Panc1 (cell line): ENCODE data around the gene RNU5D-1. TPM values are rescaled to one million over a fixed set of nuclear protein-coding genes. Genes with fewer than 3 reads are reported as not detected.
A peak's percentile ranks its signal among the peaks of the same experiment; 100 is the strongest.

Source experiments
- ATAC-seq: fragments of 200-7000 bp; cut with Tn5 transposase; 2 replicates; pipeline ENCODE4 v1.9.1; 2020; ENCODE audit warnings: mild to moderate bottlenecking, moderate library complexity
- BruUV-seq: library from RNA; stranded (reverse); fragments of 400-500 nt; replicated peaks from 2 replicates; lab custom pipeline; 2021; lab: Mats Ljungman, UMichigan
- CTCF ChIA-PET: fragments of 300-600 bp; sonication (Branson Sonifier 250); formaldehyde crosslinking; loops from one replicate; lab custom pipeline; 2022; ENCODE audit warnings: antibody characterized with exemption; lab: Charles Lee
- POLR2A ChIA-PET: fragments of 300-600 bp; sonication (Branson Sonifier 250); formaldehyde crosslinking; loops from one replicate; lab custom pipeline; 2022; ENCODE audit warnings: antibody characterized with exemption; lab: Charles Lee
- DNase-seq: peaks from one replicate; pipeline ENCODE4 v3.0.0-alpha.2; 2010; ENCODE audit warnings: low read depth, low spot score
- H3K27ac ChIP-seq: 2 replicates; pipeline ENCODE4 v1.5.1; 2011; ENCODE audit warnings: mild to moderate bottlenecking, low read length, inconsistent platforms
- H3K27me3 ChIP-seq: fragments of 200-500 bp; sonication (Bioruptor generic); 2 replicates; pipeline ENCODE4 v1.6.0; 2014; ENCODE audit warnings: low read length, inconsistent platforms; ENCODE audit not compliant: control insufficient read depth, insufficient read depth
- H3K36me3 ChIP-seq: fragments of 200-500 bp; sonication (Bioruptor generic); 2 replicates; pipeline ENCODE4 v1.5.1; 2014; ENCODE audit warnings: inconsistent platforms, mild to moderate bottlenecking, low read length, moderate library complexity; ENCODE audit not compliant: control insufficient read depth, insufficient read depth
- H3K4me1 ChIP-seq: 2 replicates; pipeline ENCODE4 v1.5.1; 2011; ENCODE audit warnings: inconsistent platforms, mild to moderate bottlenecking, low read length, moderate library complexity; ENCODE audit not compliant: control insufficient read depth, insufficient read depth
- H3K4me3 ChIP-seq, 2 experiments: 2 replicates each; pipeline ENCODE4 v1.5.1; 2011 to 2012; ENCODE audit warnings: low read depth in 2 of 2, low read length in 2 of 2, mild to moderate bottlenecking in 2 of 2, inconsistent platforms in 1 of 2, moderate library complexity in 1 of 2
- H3K9me3 ChIP-seq: fragments of 200-500 bp; sonication (Bioruptor generic); 2 replicates; pipeline ENCODE4 v1.5.1; 2014; ENCODE audit warnings: low read depth, mild to moderate bottlenecking, inconsistent platforms, low read length, moderate library complexity; ENCODE audit not compliant: control insufficient read depth, insufficient read depth
- CTCF ChIP-seq: fragments of 450-650 bp; IDR thresholded peaks from 2 replicates; pipeline ENCODE4 v1.5.1; 2017; ENCODE audit warnings: mild to moderate bottlenecking
- POLR2AphosphoS5 ChIP-seq: IDR thresholded peaks from 2 replicates; pipeline ENCODE4 v1.6.1; 2012; ENCODE audit warnings: mild to moderate bottlenecking, low read depth, low read length, moderate library complexity
- REST ChIP-seq, 2 experiments: IDR thresholded peaks; 2 replicates each; pipeline ENCODE4 v1.6.1; 2011 to 2012; ENCODE audit warnings: low read depth in 2 of 2, control low read depth in 1 of 2, low read length in 1 of 2, mild to moderate bottlenecking in 1 of 2, moderate library complexity in 1 of 2; ENCODE audit not compliant: insufficient read depth in 1 of 2
- SIN3A ChIP-seq: IDR thresholded peaks from 2 replicates; pipeline ENCODE4 v1.6.1; 2012; ENCODE audit warnings: low read depth, mild to moderate bottlenecking, low read length, moderate library complexity, borderline replicate concordance; ENCODE audit not compliant: insufficient read depth
- TCF7L2 ChIP-seq: IDR thresholded peaks from 2 replicates; pipeline ENCODE4 v1.6.1; 2011; ENCODE audit warnings: mild to moderate bottlenecking, low read depth, low read length, inconsistent platforms
- in situ Hi-C: cut with HindIII; loops from 2 replicates; pipeline ENCODE4 v1.10.0; 2016; ENCODE audit warnings: low sequenced_read_pairs, low pct_unique_long_range_greater_than_20kb
- intact Hi-C: fragments of 100-400 bp; cut with micrococcal nuclease; formaldehyde crosslinking; loops from one replicate; pipeline ENCODE4 v1.10.0; 2022; ENCODE audit not compliant: unreplicated experiment
- total RNA-seq: library from RNA; stranded (reverse); gene quantifications from one replicate; pipeline ENCODE4 v1.2.1, GENCODE V29; 2021; ENCODE audit not compliant: unreplicated experiment

The RNU5D-1 gene
- total RNA-seq, 1 experiment from 2014 or later: not detected

- POLR2A ChIA-PET: interaction anchor here (0.6 kb wide), 1 partner anchor 13 kb away, joined by 3 read pairs; no protein-coding TSS in a partner anchor
- Histone ChIP-seq H3K27ac (no peak overlapping the region), H3K27me3 (peaks cover 3% of the 10 kb centered on the region; the same call in 1 of the 2 replicates), H3K9me3 (no peaks in the 10 kb centered on the region), H3K36me3 (no peaks in the 10 kb centered on the region), H3K4me1 (no peaks in the 10 kb centered on the region), H3K4me3 (no peak overlapping the region)
- no peak for ATAC-seq
- BruUV-seq: no TSS peak
- intact Hi-C loops (no loop called here), in situ Hi-C loops (no loop called here)
- CTCF ChIA-PET: interaction anchor here (0.7 kb wide), 1 partner anchor 299 kb away, joined by 4 read pairs; no protein-coding TSS in a partner anchor
- DNase-seq: no peak
- no peak for TF ChIP-seq REST (IDR thresholded peaks at IDR 0.05; ENCODE audit: insufficient read depth in 1 of 2, low read depth in 2 of 2, low read length in 1 of 2)
- TF ChIP-seq SIN3A: no peak
- TF ChIP-seq POLR2AphosphoS5: no peak
- no peak for TF ChIP-seq CTCF
- no peak for TF ChIP-seq TCF7L2
Observed at GRCh38 chr1:44713321-44713781, 17.6 kb downstream of the RNU5D-1 start.

- TF ChIP-seq CTCF: peak; percentile 87
- no peak for TF ChIP-seq TCF7L2
- no TSS peak for BruUV-seq
- ChIA-PET POLR2A (no interaction called here), CTCF (no interaction called here)
- no peaks in the 10 kb centered on the region for H3K36me3 ChIP-seq
- no peaks in the 10 kb centered on the region for H3K9me3 ChIP-seq
- H3K4me3 ChIP-seq: peak overlapping the region in 1 of 2 experiments; percentile 37; a peak in 1 of 4 replicates
- in situ Hi-C loops (no loop called here), intact Hi-C loops (no loop called here)
- DNase-seq (no peak), ATAC-seq (peak; percentile 82)
- no peaks in the 10 kb centered on the region for H3K27me3 ChIP-seq
- H3K27ac ChIP-seq: no peak overlapping the region
- peaks cover 3% of the 10 kb centered on the region; the same call in 1 of the 2 replicates for H3K4me1 ChIP-seq
Observed at GRCh38 chr1:44707959-44708831, 22.8 kb downstream of the RNU5D-1 start.
